Activated naive CD8-positive, alpha-beta T cell treated with anti-CD3 and anti-CD28 coated beads, Interleukin-2, amount 50 U/mL, for 16 hours (primary cell): ENCODE results near the gene MBNL3.
"Not testable (repeated sequence)": the region's sequence is repeated elsewhere in the genome, so short reads cannot be mapped to it uniquely, and the experiment has no call there.

ENCODE experiments used
- DNase-seq: peaks from one replicate; pipeline ENCODE4 v3.0.0-alpha.2; 2020; ENCODE audit warnings: low read depth, low spot score

The MBNL3 gene

GRCh38 chrX:132369617-132370326 lies 119.1 kb downstream of the MBNL3 start:
- no peak for DNase-seq

GRCh38 chrX:132367984-132368383 lies 120.9 kb downstream of the MBNL3 start:
- no peak for DNase-seq

- no peak for DNase-seq
Observed at GRCh38 chrX:132367314-132367713, 121.5 kb downstream of the MBNL3 start.

GRCh38 chrX:132365490-132365889 lies 123.3 kb downstream of the MBNL3 start:
- no peak for DNase-seq

GRCh38 chrX:132364313-132364712 lies 124.5 kb downstream of the MBNL3 start:
- no peak for DNase-seq

- no peak for DNase-seq
Observed at GRCh38 chrX:132353430-132353829, 135.4 kb downstream of the MBNL3 start.

- DNase-seq: no peak
Observed at GRCh38 chrX:132336172-132336571, 152.7 kb downstream of the MBNL3 start.

- DNase-seq: no peak
Observed at GRCh38 chrX:132333351-132333750, 155.5 kb downstream of the MBNL3 start.

- no peak for DNase-seq
Observed at GRCh38 chrX:132331532-132331931, 157.3 kb downstream of the MBNL3 start.

GRCh38 chrX:132331000-132331399 lies 157.8 kb downstream of the MBNL3 start:
- DNase-seq: no peak

GRCh38 chrX:132330156-132330729 lies 158.6 kb downstream of the MBNL3 start:
- no peak for DNase-seq

GRCh38 chrX:132326960-132327359 lies 161.9 kb downstream of the MBNL3 start:
- not testable (repeated sequence) for DNase-seq
